ENCODE measurements around the gene KRTAP9-7. TPM values are rescaled to one million over a fixed set of nuclear protein-coding genes. Genes with fewer than 3 reads are reported as not detected.

KRTAP9-7 gene
- total RNA-seq, 1 experiment from 2014 or later, result not detected

- no peak within 1 kb of the TSS for H2BK12ac ChIP-seq (ENCODE audit: insufficient read length, low read depth, low read length)
- H3K27ac Mint-ChIP-seq, result no peak within 1 kb of the TSS
- H3K27me3 Mint-ChIP-seq (ENCODE audit: low read depth), result peaks cover 8% of the 10 kb centered on the region
- H3K4me2 ChIP-seq (ENCODE audit: insufficient read depth, insufficient read length, low read length), result no peak within 1 kb of the TSS
- H3K27me3 ChIP-seq (ENCODE audit: insufficient read depth, low read length), result no peaks in the 10 kb centered on the region
- no peak within 1 kb of the TSS for H2BK5ac ChIP-seq (ENCODE audit: insufficient read length, low read length)
- H3K27ac ChIP-seq (ENCODE audit: insufficient read length, low read depth, low read length), result no peak within 1 kb of the TSS
- H2AK5ac ChIP-seq (ENCODE audit: insufficient read length, low read length), result no peak within 1 kb of the TSS
- no peak within 1 kb of the TSS for H3K9ac ChIP-seq (ENCODE audit: extremely low read depth, insufficient read length, low read length)
- no peak within 1 kb of the TSS for H3K14ac ChIP-seq (ENCODE audit: insufficient read depth, low read length)
- H4K91ac ChIP-seq (ENCODE audit: insufficient read length, low read depth, low read length), result no peak within 1 kb of the TSS
- DNase-seq, result no peak
- H4K8ac ChIP-seq (replicated peaks; ENCODE audit: insufficient read length, low read depth, low read length), result no peak within 1 kb of the TSS
- no peak within 1 kb of the TSS for H2BK120ac ChIP-seq (ENCODE audit: low read depth, low read length, poor library complexity, severe bottlenecking)
- no CpG with 5 or more reads among the region's 2 CpGs for WGBS (ENCODE audit: extremely low coverage, insufficient read length, low lambda C conversion rate)
- H4K20me1 ChIP-seq (ENCODE audit: control insufficient read depth, insufficient read depth, insufficient read length), result no peaks in the 10 kb centered on the region
- no peak within 1 kb of the TSS for H2BK15ac ChIP-seq (ENCODE audit: low read depth, low read length)
- H3K4me3 Mint-ChIP-seq, result no peak within 1 kb of the TSS
- H2AFZ ChIP-seq (ENCODE audit: low read length), result no peak within 1 kb of the TSS
- H3K36me3 Mint-ChIP-seq (ENCODE audit: insufficient read depth in 1 of 3, low read depth in 3 of 3), result no peaks in the 10 kb centered on the region
- no peaks in the 10 kb centered on the region for H3K9me3 ChIP-seq (ENCODE audit: control insufficient read depth, low read depth, low read length)
- H4K5ac ChIP-seq (ENCODE audit: insufficient read length, low read depth, low read length), result no peak within 1 kb of the TSS
- no peaks in the 10 kb centered on the region for H3K4me1 ChIP-seq (ENCODE audit: insufficient read depth, low read length)
- no peak within 1 kb of the TSS for H3K4ac ChIP-seq (ENCODE audit: low read depth, low read length)
- H3K56ac ChIP-seq (ENCODE audit: insufficient read length, low read depth, low read length), result no peak within 1 kb of the TSS
- no peak within 1 kb of the TSS for H3K18ac ChIP-seq (ENCODE audit: insufficient read length, low read depth, low read length)
- H3K9me3 Mint-ChIP-seq, result no peaks in the 10 kb centered on the region
- no peaks in the 10 kb centered on the region; a peak in 1 of 4 replicates for H3K4me1 Mint-ChIP-seq
- H3K79me2 ChIP-seq (ENCODE audit: insufficient read depth, low read length), result no peaks in the 10 kb centered on the region
- H3K23me2 ChIP-seq (ENCODE audit: insufficient read length, low read depth, low read length, poor library complexity, severe bottlenecking), result no peaks in the 10 kb centered on the region
- H2BK20ac ChIP-seq (ENCODE audit: low read depth, low read length, poor library complexity, severe bottlenecking), result no peak within 1 kb of the TSS
- no peak within 1 kb of the TSS for H3T11ph ChIP-seq (ENCODE audit: low read length)
- H3K79me1 ChIP-seq (ENCODE audit: insufficient read depth, low read depth, low read length, poor library complexity, severe bottlenecking), result no peaks in the 10 kb centered on the region
- H3K23ac ChIP-seq (ENCODE audit: insufficient read length, low read depth, low read length), result no peak within 1 kb of the TSS
- TF ChIP-seq CTCF (conservative IDR thresholded peaks at IDR 0.05), result no peak
Observed at GRCh38 chr17:41265078-41265477, 10.4 kb upstream of the KRTAP9-7 start, which contains the start of gene KRTAP9-6. Gene KRTAP9-6 (plus strand): TSS chr17:41265378. CDS start chr17:41265378, 0 bp downstream.

Measured in H9 (cell line).